Measurements from ENCODE around the gene PON1. TPM values are rescaled to one million over a fixed set of nuclear protein-coding genes. Genes with fewer than 3 reads are reported as not detected.

The PON1 gene
- total and polyA plus RNA-seq, 2 donors (not counting 1 experiment from before 2014, with no cell fraction given), result not detected

DNA sequence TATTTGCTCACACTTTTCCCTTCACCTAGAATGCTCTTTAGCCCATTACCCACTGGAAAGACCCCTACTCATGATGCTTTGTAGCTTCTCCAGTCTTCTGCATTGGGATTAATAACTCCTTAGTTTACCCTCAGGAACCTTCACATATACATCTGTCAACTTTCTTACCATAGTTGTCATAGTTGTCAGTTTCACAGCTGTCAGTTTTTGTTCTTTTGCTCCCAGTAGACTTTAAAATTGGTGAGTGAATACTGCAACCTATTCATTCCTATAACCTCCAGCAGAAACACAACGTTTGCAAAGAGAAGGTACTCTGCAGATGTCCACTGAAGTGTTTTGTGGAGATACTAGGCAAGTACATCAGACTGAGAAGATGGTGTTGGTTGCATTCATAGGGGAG is 2.6 kb downstream of the PON1 start:
- Histone ChIP-seq H2AFZ (ENCODE audit: insufficient read depth, low read depth, low read length, poor library complexity, severe bottlenecking) (no peak overlapping the region), H3K36me3 (replicated peaks in 1 of 2; ENCODE audit: control extremely low read depth in 1 of 2, control insufficient read depth in 1 of 2, extremely low read depth in 1 of 2, insufficient read depth in 2 of 2, low read length in 1 of 2) (no peaks in the 10 kb centered on the region), H3K27ac (ENCODE audit: low read length in 2 of 2) (no peak overlapping the region), H4K20me1 (ENCODE audit: control insufficient read depth, insufficient read depth, low read length, poor library complexity, severe bottlenecking) (no peaks in the 10 kb centered on the region), H3K4me3 (ENCODE audit: control extremely low read depth in 1 of 5, extremely low read depth in 1 of 5, insufficient read depth in 1 of 5, low read depth in 2 of 5, low read length in 4 of 5) (no peak overlapping the region), H3K9me3 (ENCODE audit: control extremely low read depth in 1 of 3, control insufficient read depth in 2 of 3, insufficient read depth in 1 of 3, low read length in 2 of 3) (no peaks in the 10 kb centered on the region), H3K79me2 (ENCODE audit: control insufficient read depth, insufficient read depth, low read length) (no peaks in the 10 kb centered on the region), H3K9ac (ENCODE audit: low read length) (no peak overlapping the region), H3K4me2 (replicated peaks; ENCODE audit: low read depth, low read length, poor library complexity, severe bottlenecking) (no peak overlapping the region), H3K27me3 (replicated peaks in 1 of 4; ENCODE audit: control extremely low read depth in 1 of 4, control insufficient read depth in 3 of 4, insufficient read depth in 4 of 4, low read length in 3 of 4) (peaks cover 0 to 4% (median 0%) of the 10 kb centered on the region in 4 experiments), H3K4me1 (ENCODE audit: control insufficient read depth in 2 of 2, insufficient read depth in 2 of 2, low read length in 2 of 2) (peaks cover 0 to 5% of the 10 kb centered on the region in 2 donors)
- ChIA-PET CTCF (no interaction called here), POLR2A (no interaction called here)
- ATAC-seq (ENCODE audit: low read depth) (no peak), DNase-seq (no peak)
- H3K4me1 Mint-ChIP-seq, result peaks cover 6% of the 10 kb centered on the region
- TF ChIP-seq, protein P1, sequence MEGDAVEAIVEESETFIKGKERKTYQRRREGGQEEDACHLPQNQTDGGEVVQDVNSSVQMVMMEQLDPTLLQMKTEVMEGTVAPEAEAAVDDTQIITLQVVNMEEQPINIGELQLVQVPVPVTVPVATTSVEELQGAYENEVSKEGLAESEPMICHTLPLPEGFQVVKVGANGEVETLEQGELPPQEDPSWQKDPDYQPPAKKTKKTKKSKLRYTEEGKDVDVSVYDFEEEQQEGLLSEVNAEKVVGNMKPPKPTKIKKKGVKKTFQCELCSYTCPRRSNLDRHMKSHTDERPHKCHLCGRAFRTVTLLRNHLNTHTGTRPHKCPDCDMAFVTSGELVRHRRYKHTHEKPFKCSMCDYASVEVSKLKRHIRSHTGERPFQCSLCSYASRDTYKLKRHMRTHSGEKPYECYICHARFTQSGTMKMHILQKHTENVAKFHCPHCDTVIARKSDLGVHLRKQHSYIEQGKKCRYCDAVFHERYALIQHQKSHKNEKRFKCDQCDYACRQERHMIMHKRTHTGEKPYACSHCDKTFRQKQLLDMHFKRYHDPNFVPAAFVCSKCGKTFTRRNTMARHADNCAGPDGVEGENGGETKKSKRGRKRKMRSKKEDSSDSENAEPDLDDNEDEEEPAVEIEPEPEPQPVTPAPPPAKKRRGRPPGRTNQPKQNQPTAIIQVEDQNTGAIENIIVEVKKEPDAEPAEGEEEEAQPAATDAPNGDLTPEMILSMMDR (IDR thresholded peaks at IDR 0.05), result no peak
- TF ChIP-seq EZH2 (IDR thresholded peaks at IDR 0.05; ENCODE audit: borderline replicate concordance, insufficient read depth, low read depth, low read length, poor library complexity, severe bottlenecking), result no peak
- no peak overlapping the region for H3K4me3 Mint-ChIP-seq
- intact Hi-C loops (cut with micrococcal nuclease), result no loop called here
- H3K9me3 Mint-ChIP-seq (ENCODE audit: insufficient read depth), result no peaks in the 10 kb centered on the region
- peaks cover 19% of the 10 kb centered on the region for H3K27me3 Mint-ChIP-seq
- no CpG with 5 or more reads among the region's 1 CpG for WGBS (ENCODE audit: insufficient coverage)
- no peak overlapping the region for H3K27ac Mint-ChIP-seq

DNA sequence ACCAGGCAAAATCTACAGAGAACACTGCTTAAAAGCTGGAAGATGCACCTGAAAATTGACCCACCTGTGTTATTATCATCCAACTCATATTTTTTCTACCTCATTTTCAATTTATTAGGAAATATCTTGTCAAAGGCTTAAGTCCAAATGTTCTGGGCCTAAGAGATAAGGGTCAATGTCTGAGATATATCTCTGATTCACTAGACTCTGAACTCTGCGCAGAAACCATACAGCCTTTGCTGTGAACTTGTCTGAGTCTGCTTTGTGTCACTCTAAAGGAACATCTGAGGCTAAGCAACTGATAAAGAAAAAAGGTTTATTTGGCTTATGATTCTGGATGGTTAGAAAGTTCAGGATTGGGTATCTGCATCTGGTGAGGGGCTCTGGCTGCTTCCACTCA is 3.7 kb downstream of the PON1 start:
- ATAC-seq (ENCODE audit: low read depth) (no peak), DNase-seq (no peak)
- H2AFZ ChIP-seq (ENCODE audit: insufficient read depth, low read depth, low read length, poor library complexity, severe bottlenecking), result no peak overlapping the region
- TF ChIP-seq EZH2 (IDR thresholded peaks at IDR 0.05; ENCODE audit: borderline replicate concordance, insufficient read depth, low read depth, low read length, poor library complexity, severe bottlenecking), result no peak
- TF ChIP-seq, protein P1 (IDR thresholded peaks at IDR 0.05), result no peak
- Mint-ChIP-seq H3K9me3 (ENCODE audit: insufficient read depth) (no peaks in the 10 kb centered on the region), H3K27ac (no peak overlapping the region), H3K27me3 (peaks cover 11% of the 10 kb centered on the region), H3K4me1 (peaks cover 6% of the 10 kb centered on the region), H3K4me3 (no peak overlapping the region)
- H3K36me3 ChIP-seq (replicated peaks in 1 of 2; ENCODE audit: control extremely low read depth in 1 of 2, control insufficient read depth in 1 of 2, extremely low read depth in 1 of 2, insufficient read depth in 2 of 2, low read length in 1 of 2), result no peaks in the 10 kb centered on the region
- ChIA-PET POLR2A (no interaction called here), CTCF (no interaction called here)
- intact Hi-C loops (cut with micrococcal nuclease), result no loop called here
- peaks cover 0 to 5% of the 10 kb centered on the region in 2 donors for H3K4me1 ChIP-seq (ENCODE audit: control insufficient read depth in 2 of 2, insufficient read depth in 2 of 2, low read length in 2 of 2)
- H3K27ac ChIP-seq (ENCODE audit: low read length in 2 of 2), result no peak overlapping the region
- WGBS (ENCODE audit: insufficient coverage), result 100% methylated on average over 1 of the region's 1 CpG
- no peak overlapping the region for H3K9ac ChIP-seq (ENCODE audit: low read length)
- no peaks in the 10 kb centered on the region for H4K20me1 ChIP-seq (ENCODE audit: control insufficient read depth, insufficient read depth, low read length, poor library complexity, severe bottlenecking)
- H3K27me3 ChIP-seq (replicated peaks in 1 of 4; ENCODE audit: control extremely low read depth in 1 of 4, control insufficient read depth in 3 of 4, insufficient read depth in 4 of 4, low read length in 3 of 4), result peaks cover 0 to 4% (median 0%) of the 10 kb centered on the region in 4 experiments
- H3K4me3 ChIP-seq (ENCODE audit: control extremely low read depth in 1 of 5, extremely low read depth in 1 of 5, insufficient read depth in 1 of 5, low read depth in 2 of 5, low read length in 4 of 5), result no peak overlapping the region
- no peaks in the 10 kb centered on the region for H3K9me3 ChIP-seq (ENCODE audit: control extremely low read depth in 1 of 3, control insufficient read depth in 2 of 3, insufficient read depth in 1 of 3, low read length in 2 of 3)
- H3K4me2 ChIP-seq (replicated peaks; ENCODE audit: low read depth, low read length, poor library complexity, severe bottlenecking), result no peak overlapping the region
- H3K79me2 ChIP-seq (ENCODE audit: control insufficient read depth, insufficient read depth, low read length), result no peaks in the 10 kb centered on the region
